ENCODE results near the gene TSPEAR.
"Not testable (repeated sequence)": the region's sequence is repeated elsewhere in the genome, so short reads cannot be mapped to it uniquely, and the experiment has no call there.

TSPEAR gene

DNA sequence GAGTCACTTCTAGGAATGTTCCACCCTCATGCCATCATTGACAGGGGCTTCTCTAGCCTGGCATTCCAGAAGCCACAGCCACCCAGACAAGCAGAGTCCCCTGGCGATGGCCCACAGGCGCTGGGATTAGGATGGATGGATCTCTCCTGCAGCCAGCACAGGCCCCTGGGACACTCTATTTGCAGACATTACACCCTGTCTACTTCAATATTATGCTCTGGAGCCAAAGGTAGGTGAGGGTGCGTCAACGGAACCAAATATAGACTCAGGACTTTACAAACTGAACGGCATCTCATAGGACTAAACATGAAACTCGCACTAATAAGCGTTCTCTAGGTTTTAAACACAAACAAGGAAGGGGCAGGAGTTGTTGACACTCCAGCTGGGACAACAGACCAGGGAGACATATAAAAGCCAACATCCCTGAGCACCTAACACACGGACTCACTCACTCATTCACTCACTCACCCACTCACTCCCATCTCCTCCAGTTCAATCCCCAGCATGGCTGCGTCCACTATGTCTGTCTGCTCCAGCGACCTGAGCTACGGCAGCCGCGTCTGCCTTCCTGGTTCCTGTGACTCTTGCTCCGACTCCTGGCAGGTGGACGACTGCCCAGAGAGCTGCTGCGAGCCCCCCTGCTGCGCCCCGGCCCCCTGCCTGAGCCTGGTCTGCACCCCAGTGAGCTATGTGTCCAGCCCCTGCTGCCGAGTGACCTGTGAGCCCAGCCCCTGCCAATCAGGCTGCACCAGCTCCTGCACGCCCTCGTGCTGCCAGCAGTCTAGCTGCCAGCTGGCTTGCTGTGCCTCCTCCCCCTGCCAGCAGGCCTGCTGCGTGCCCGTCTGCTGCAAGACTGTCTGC, 111.0 kb downstream of the TSPEAR start, which contains the start of gene KRTAP10-7:
TSS of gene KRTAP10-7 (plus strand) at position 480 of the 861 bp plus-strand sequence. CDS start at position 505, 25 bp downstream.
- TF ChIP-seq SIN3A, TAF1 (IDR thresholded peaks at IDR 0.05; ENCODE audit: borderline replicate concordance, insufficient read depth, low read length): not testable (repeated sequence)
- TF ChIP-seq, protein P1, sequence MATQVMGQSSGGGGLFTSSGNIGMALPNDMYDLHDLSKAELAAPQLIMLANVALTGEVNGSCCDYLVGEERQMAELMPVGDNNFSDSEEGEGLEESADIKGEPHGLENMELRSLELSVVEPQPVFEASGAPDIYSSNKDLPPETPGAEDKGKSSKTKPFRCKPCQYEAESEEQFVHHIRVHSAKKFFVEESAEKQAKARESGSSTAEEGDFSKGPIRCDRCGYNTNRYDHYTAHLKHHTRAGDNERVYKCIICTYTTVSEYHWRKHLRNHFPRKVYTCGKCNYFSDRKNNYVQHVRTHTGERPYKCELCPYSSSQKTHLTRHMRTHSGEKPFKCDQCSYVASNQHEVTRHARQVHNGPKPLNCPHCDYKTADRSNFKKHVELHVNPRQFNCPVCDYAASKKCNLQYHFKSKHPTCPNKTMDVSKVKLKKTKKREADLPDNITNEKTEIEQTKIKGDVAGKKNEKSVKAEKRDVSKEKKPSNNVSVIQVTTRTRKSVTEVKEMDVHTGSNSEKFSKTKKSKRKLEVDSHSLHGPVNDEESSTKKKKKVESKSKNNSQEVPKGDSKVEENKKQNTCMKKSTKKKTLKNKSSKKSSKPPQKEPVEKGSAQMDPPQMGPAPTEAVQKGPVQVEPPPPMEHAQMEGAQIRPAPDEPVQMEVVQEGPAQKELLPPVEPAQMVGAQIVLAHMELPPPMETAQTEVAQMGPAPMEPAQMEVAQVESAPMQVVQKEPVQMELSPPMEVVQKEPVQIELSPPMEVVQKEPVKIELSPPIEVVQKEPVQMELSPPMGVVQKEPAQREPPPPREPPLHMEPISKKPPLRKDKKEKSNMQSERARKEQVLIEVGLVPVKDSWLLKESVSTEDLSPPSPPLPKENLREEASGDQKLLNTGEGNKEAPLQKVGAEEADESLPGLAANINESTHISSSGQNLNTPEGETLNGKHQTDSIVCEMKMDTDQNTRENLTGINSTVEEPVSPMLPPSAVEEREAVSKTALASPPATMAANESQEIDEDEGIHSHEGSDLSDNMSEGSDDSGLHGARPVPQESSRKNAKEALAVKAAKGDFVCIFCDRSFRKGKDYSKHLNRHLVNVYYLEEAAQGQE (IDR thresholded peaks at IDR 0.05; ENCODE audit: insufficient read depth in 1 of 2, low read depth in 2 of 2, low read length in 2 of 2): not testable (repeated sequence)

DNA sequence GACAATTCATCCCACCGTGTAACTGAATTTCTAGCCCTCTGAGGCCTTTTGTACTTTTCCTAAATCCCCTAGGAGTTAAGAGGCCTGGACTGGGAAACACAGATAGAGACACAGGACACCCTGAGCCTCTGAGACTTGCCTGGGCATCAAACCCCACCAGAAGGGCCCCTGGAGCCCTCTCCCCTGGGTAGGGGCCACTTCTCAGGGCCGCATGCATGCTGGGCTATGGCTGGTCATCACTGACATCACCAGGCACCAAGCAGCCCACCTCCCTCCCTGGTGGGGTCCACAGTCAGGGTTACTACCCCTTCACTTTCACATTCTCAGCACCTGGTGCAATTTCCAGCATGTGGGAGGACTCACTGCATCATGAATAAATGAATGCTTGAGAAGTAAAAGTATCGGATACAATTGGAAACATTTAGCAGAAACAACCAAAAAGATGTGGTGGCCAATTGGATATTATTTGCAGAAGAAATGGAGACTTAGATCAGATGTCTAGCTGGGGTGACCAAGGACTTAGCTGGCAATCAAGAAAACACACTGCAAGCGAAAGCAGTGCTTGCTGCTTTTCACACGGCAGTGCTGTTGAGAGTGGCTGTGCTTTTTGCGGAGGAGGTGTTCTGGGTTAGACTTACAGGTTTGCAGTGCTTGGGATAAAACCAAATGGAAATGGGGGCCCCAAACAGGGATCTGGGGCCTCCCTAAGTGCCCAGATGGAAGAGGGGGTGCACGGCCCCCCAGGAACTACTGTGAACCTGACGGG, 111.9 kb downstream of the TSPEAR start:
- TF ChIP-seq SIN3A (IDR thresholded peaks at IDR 0.05; ENCODE audit: borderline replicate concordance, insufficient read depth, low read length): no peak
- TF ChIP-seq, protein P1 (IDR thresholded peaks at IDR 0.05; ENCODE audit: insufficient read depth in 1 of 2, low read depth in 2 of 2, low read length in 2 of 2): no peak
- no peak for TF ChIP-seq TAF1 (IDR thresholded peaks at IDR 0.05; ENCODE audit: borderline replicate concordance, insufficient read depth, low read length)
- TF ChIP-seq POLR2AphosphoS5 (IDR thresholded peaks at IDR 0.05; ENCODE audit: low read depth, low read length): no peak

DNA sequence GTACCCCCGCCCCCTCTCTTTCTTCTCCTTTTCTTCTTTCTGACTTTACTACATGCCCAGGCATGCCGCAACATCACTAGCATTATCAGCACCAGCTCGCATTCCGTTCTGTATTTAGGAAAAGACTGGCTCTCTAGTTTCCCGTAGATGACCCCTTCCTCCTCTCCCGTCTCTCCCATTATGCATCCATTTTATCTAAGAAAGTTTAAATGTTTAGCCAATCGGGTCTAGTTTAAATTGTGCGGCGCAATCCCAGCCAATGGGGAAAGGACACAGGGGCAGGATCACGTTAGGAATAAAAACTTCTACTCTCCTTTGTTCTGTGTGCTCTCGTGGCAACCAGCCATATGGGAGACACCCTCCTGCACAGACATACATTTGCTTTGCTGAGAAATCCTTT, 113.3 kb downstream of the TSPEAR start:
- TF ChIP-seq, protein P1 (IDR thresholded peaks at IDR 0.05; ENCODE audit: insufficient read depth in 1 of 2, low read depth in 2 of 2, low read length in 2 of 2): no peak
- TF ChIP-seq FOXP2 (optimal IDR thresholded peaks at IDR 0.05; ENCODE audit: borderline replicate concordance, extremely low read depth, extremely low read length, insufficient read depth) (no peak), TAF1 (IDR thresholded peaks at IDR 0.05; ENCODE audit: borderline replicate concordance, insufficient read depth, low read length) (no peak)

DNA sequence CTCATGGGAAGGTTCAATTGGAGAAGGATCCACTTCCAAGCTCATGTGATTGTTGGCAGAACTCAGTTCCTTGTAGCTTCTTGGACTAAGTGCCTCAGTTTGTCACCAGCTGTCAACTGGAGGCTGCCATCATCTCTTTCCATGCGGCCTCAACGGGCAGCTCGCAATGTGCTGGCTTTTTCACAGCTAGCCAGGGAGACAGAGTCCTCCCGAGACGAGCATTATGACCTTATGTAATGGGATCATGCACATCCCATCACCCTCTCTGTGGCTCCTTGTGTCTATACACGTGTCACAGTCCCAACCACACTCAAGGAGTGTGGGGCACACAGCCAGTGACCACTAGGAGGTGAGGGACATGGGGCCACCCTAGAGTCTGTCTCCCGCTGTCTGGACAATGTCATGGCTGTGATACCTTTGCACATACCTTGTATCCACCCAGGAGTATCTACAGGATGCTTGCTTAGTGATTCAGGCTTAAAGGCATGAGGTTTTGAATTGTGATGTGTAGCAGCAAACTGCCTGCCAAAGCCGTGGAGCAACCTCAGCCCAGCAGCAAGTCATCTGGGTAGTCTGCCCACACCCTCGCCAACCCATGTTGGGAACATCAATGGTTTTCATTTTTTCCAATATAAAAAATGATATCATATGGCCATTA, 115.2 kb downstream of the TSPEAR start:
- no peak for TF ChIP-seq SIN3A (IDR thresholded peaks at IDR 0.05; ENCODE audit: borderline replicate concordance, insufficient read depth, low read length)
- no peak for TF ChIP-seq TAF1 (IDR thresholded peaks at IDR 0.05; ENCODE audit: borderline replicate concordance, insufficient read depth, low read length)
- TF ChIP-seq, protein P1 (IDR thresholded peaks at IDR 0.05; ENCODE audit: insufficient read depth in 1 of 2, low read depth in 2 of 2, low read length in 2 of 2): no peak
- no peak for TF ChIP-seq POLR2AphosphoS5 (IDR thresholded peaks at IDR 0.05; ENCODE audit: low read depth, low read length)
- TF ChIP-seq FOXP2 (optimal IDR thresholded peaks at IDR 0.05; ENCODE audit: borderline replicate concordance, extremely low read depth, extremely low read length, insufficient read depth): no peak

Data from PFSK-1 (cell line).